NCI-H1694 treated with DMSO at 0.1 percent for 48 hours (cell line): Measurements from ENCODE around the gene RALGAPB.

Experiments used
- DNase-seq: peaks from one replicate; lab custom pipeline; 2025; lab: John Stamatoyannopoulos, UW

The RALGAPB gene

DNA sequence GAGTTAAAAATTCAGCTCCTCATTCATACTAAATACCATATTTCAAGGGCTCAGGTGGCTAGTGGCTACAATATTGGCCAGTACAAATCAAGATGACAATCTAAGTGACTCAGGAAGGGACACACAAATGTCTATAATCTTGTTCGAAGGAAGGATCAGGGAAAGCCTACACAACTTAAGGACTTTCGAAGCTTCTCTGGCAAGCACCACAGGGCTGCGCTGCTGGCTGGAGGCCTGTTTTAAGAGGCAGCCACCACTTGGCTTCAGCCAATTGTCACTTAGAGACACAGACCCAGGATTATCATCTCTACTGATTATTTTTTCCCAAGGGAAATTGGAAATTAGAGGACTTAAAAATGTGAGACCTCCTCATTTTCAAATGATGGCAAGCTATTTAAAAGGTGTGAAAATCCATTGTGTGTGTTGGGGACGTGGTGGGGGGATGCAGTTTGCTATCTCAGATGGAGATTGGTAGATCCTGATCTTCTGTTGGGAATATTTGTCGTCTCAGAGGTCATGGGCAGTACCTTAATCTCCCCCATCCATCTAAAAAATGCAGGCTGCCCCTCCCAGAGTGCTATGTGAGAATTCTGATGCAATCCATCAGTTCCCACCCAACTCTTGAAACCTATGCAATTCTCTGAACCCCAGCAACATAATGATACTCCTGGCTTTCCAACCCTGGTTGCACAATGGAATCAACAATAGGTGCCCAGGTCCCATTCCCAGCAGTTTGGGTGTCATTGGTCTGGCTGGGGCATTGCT, 140.3 kb downstream of the RALGAPB start:
- DNase-seq: no peak

GRCh38 chr20:38615283-38615682, 142.6 kb downstream of the RALGAPB start:
- DNase-seq: no peak

GRCh38 chr20:38616457-38616856, 143.8 kb downstream of the RALGAPB start:
- DNase-seq: no peak

DNA sequence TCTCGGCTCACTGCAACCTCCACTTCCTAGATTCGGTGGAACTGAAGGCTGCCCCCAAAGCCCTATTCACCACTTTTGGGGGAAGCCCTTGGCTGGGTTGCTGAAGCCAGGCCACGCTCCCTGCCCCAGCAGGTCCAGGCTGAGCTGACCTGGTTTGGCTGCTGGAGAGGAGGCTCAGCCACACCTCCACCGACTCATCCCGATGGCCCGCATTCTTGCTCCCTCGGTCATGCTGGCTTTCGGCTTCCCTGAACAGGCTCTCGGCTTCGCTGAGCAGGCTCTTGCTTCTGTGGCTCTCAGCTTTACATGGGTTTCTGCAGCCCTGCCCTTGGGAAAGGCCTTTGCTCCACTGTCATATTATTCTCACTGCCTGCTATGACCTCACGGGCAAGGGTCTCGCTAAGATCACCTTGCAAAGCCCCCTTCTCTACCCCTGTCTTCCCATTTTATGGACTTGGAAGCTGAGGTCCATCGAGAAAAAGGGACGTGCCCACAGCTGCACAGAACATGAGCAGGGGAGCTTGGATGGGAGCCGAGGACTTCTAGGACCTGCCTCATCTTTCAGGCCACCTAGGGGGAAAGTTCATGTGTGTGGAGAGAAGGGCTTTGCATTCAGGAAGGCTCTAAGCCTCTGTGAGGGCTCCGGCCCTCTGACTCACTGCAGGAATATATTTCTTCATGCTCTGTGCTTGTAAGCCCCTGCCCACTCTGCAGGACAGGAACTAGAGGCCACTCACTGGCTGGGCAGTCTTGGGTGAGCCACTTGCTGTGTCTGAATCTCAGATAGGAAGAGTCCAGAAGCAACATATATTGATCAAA, 144.6 kb downstream of the RALGAPB start:
- DNase-seq: no peak

GRCh38 chr20:38617830-38618196, 145.2 kb downstream of the RALGAPB start:
- no peak for DNase-seq

DNA sequence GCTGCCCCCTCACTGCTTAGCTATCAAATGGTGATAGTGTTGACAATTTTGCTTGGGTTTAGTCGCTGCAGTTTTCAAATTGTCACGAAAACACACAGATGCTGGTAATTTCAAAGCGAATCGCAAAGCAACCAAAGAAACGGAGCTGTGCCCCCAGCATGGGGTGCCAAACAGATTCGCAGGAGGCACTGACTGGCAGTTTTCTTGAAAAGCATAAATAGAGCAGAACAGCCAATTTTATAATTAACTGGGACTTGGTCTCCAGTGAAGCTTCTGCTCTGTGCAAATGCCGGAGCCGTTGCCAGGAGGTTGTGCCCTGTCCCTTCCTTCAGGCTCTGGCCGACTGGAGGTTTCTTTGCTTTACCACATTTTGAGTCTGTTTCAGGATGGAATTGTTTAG, 147.8 kb downstream of the RALGAPB start:
- no peak for DNase-seq

DNA sequence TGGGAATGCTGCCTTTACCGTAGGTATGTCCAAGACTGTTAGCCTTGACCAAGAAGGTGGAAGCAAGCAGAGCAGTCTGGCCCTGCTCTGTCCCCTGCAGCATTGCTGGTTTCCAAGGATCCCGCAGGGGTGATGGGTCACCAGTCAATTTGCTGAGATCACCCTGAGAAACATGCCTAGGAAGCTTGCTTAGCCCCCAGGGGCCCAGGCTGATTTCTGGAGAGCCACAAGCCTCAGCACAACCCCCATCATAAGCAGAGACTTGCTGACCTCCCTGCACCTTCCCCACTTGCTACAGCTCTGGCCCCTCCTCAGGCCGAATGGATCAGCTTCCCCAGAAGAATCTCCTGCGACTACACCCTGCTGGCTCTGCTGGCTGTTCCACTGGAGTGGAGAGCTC, 150.4 kb downstream of the RALGAPB start:
- DNase-seq: no peak

DNA sequence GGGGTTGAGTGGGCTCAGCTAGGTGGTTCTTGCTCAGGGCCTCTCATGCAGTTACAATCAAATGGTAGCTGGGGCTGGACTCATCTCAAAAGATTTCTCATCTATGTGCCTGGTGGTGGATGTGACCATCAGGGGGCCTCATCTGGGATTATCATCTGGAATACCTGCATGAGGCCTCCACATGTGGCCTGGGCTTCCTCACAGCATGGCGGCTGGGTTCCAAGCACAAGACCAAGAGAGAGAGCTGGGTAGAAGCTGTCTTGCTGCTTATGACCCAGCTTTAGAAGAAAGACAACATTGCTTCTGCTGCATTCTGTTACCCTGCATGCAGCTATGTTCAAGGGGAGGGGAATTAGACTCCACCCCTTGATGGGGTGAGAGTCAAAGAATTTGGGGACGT, 151.4 kb downstream of the RALGAPB start:
- DNase-seq: no peak

DNA sequence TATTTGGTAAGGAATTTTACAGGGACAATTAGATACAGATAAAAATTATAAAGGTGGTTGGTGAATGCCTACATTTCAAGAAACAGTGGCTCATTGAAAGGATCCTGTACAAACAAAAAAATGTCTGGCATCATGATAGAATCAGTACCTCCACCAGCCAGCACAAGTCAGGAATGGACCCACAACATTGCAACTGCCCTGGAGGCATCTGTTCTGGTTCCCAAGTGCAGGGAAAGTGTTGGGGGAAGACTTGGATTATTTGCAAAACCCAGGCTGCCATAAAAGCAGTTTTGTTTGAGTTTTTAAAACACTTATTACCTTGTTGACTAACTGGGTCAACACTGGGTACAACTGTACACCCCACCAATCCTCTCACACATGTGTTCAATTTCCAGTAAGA, 153.3 kb downstream of the RALGAPB start:
- no peak for DNase-seq

DNA sequence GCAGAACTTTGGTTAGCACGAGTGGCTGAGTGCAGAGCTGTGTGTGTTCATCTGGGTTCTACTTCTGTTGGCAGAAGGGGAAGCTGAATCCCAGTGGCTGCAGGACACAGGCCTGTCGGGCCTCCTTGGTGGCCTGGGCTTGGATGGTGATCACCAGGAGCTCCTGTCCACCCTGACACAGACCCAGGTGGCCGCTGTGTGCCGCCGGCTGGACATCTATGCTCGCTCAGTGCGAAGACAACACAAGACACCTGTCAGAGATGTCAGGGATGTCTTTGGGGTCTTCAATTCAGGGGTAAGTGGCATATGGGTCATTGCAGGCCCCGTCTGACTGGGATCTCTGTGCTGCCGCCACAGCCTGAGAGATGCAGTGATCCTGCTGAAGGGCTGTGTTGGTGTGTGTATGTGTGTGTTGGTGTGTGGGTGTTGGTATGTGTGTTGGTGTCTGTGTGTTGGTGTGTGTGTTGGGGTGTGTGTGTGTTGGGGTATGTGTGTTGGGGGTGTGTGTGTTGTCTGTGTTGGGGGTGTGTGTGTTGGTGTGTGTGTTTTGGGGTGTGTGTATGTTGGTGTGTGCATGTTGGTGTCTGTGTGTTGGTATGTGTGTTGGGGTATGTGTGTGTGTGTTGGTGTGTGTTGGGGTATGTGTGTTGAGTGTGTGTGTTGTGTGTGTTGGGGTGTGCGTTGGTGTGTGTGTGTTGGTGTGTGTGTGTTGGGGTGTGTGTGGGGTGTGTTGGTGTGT, 154.4 kb downstream of the RALGAPB start:
- DNase-seq: no peak
